CD14-positive monocyte (primary cell): ENCODE data around the gene METTL22. TPM values are rescaled to one million over a fixed set of nuclear protein-coding genes. Genes with fewer than 3 reads are reported as not detected.

Source experiments
- DNase-seq, 3 donors: peaks; one replicate each; pipeline ENCODE4 v3.0.0-alpha.2; 2011 to 2022
- H2AFZ ChIP-seq: 2 replicates; pipeline ENCODE4 v1.6.0; 2012; ENCODE audit warnings: mild to moderate bottlenecking, low read depth, low read length, inconsistent platforms; ENCODE audit not compliant: insufficient read depth, poor library complexity, severe bottlenecking
- H3K27ac ChIP-seq, 2 donors: 1 replicate in 1 of 2; 2 replicates in 1 of 2; pipeline ENCODE4 v1.5.1; 2012 to 2013; ENCODE audit warnings: low read length in 2 of 2, control low read depth in 1 of 2, inconsistent platforms in 1 of 2, low read depth in 1 of 2, mild to moderate bottlenecking in 1 of 2
- H3K27me3 ChIP-seq, 2 donors: one replicate each; pipeline versions ENCODE4 v1.6.0 to v1.6.1; 2011 to 2013; ENCODE audit warnings: low read length in 2 of 2; ENCODE audit not compliant: control insufficient read depth in 2 of 2, insufficient read depth in 2 of 2
- H3K36me3 ChIP-seq, 2 donors: replicated peaks in 1 of 2; 1 replicate in 1 of 2; 2 replicates in 1 of 2; pipeline versions ENCODE4 v1.5.1 to v1.6.1; 2012 to 2013; ENCODE audit warnings: low read length in 2 of 2, control low read depth in 1 of 2, inconsistent platforms in 1 of 2, mild to moderate bottlenecking in 1 of 2; ENCODE audit not compliant: insufficient read depth in 2 of 2, control insufficient read depth in 1 of 2
- H3K4me1 ChIP-seq, 2 donors: 1 replicate in 1 of 2; 2 replicates in 1 of 2; pipeline versions ENCODE4 v1.5.1 to v1.6.1; 2012 to 2013; ENCODE audit warnings: low read length in 2 of 2, control low read depth in 1 of 2, inconsistent platforms in 1 of 2, mild to moderate bottlenecking in 1 of 2, moderate library complexity in 1 of 2; ENCODE audit not compliant: insufficient read depth in 2 of 2, control insufficient read depth in 1 of 2
- H3K4me2 ChIP-seq: replicated peaks from 2 replicates; pipeline ENCODE3; 2012; ENCODE audit warnings: low read length, moderate library complexity, mild to moderate bottlenecking; ENCODE audit not compliant: poor library complexity, severe bottlenecking; ENCODE audit errors: extremely low read depth
- H3K4me3 ChIP-seq, 3 experiments: fragments of 200-600 bp in 1 of 3; sonication (generic) in 1 of 3; replicated peaks in 1 of 3; 1 replicate in 2 of 3; 2 replicates in 1 of 3; pipeline ENCODE4 v1.5.1; 2011 to 2013; ENCODE audit warnings: low read length in 3 of 3, mild to moderate bottlenecking in 3 of 3, control low read depth in 2 of 3, low read depth in 2 of 3, inconsistent platforms in 1 of 3, moderate library complexity in 1 of 3
- H3K79me2 ChIP-seq: 2 replicates; pipeline ENCODE4 v1.6.0; 2012; ENCODE audit warnings: mild to moderate bottlenecking, control low read depth, inconsistent platforms, low read length, moderate library complexity; ENCODE audit not compliant: insufficient read depth
- H3K9ac ChIP-seq: 2 replicates; pipeline ENCODE4 v1.6.0; 2017; ENCODE audit warnings: low read length, mild to moderate bottlenecking; ENCODE audit not compliant: insufficient read depth, poor library complexity, severe bottlenecking
- H3K9me3 ChIP-seq, 2 donors: replicated peaks in 1 of 2; 1 replicate in 1 of 2; 2 replicates in 1 of 2; pipeline versions ENCODE4 v1.5.1 to v1.6.1; 2012 to 2013; ENCODE audit warnings: low read length in 2 of 2, control low read depth in 1 of 2; ENCODE audit not compliant: control insufficient read depth in 1 of 2, insufficient read depth in 1 of 2
- H4K20me1 ChIP-seq: 2 replicates; pipeline ENCODE4 v1.6.0; 2012; ENCODE audit warnings: mild to moderate bottlenecking, low read length, control low read depth, moderate library complexity; ENCODE audit not compliant: insufficient read depth
- H3K27ac Mint-ChIP-seq, 7 donors: one replicate each; pipeline ENCODE4 v1.8.0; 2020; ENCODE audit warnings: mild to moderate bottlenecking in 7 of 7, mixed read lengths in 7 of 7, moderate library complexity in 6 of 7, inconsistent platforms in 2 of 7
- H3K27me3 Mint-ChIP-seq, 3 donors: one replicate each; pipeline ENCODE4 v1.8.0; 2021 to 2022; ENCODE audit warnings: low read depth in 3 of 3, mild to moderate bottlenecking in 3 of 3, mixed read lengths in 3 of 3, moderate library complexity in 3 of 3, inconsistent platforms in 1 of 3
- H3K36me3 Mint-ChIP-seq, 2 donors: one replicate each; pipeline ENCODE4 v1.8.0; 2020; ENCODE audit warnings: mixed read lengths in 2 of 2, inconsistent platforms in 1 of 2, mild to moderate bottlenecking in 1 of 2
- H3K4me1 Mint-ChIP-seq: one replicate; pipeline ENCODE4 v1.8.0; 2020; ENCODE audit warnings: mild to moderate bottlenecking, mixed read lengths
- H3K4me3 Mint-ChIP-seq, 2 donors: one replicate each; pipeline ENCODE4 v1.8.0; 2020; ENCODE audit warnings: mild to moderate bottlenecking in 2 of 2, mixed read lengths in 2 of 2, moderate library complexity in 1 of 2
- H3K9me3 Mint-ChIP-seq, 7 donors: one replicate each; pipeline ENCODE4 v1.8.0; 2020 to 2022; ENCODE audit warnings: mixed read lengths in 7 of 7, mild to moderate bottlenecking in 6 of 7, moderate library complexity in 6 of 7, inconsistent platforms in 2 of 7
- CTCF ChIP-seq: fragments of 200-600 bp; IDR thresholded peaks from one replicate; pipeline ENCODE4 v1.8.0; 2022; ENCODE audit warnings: antibody characterized with exemption, mild to moderate bottlenecking
- WGBS: methylation state at CpG from one replicate; pipeline ENCODE4 v1.1.5; 2013; ENCODE audit warnings: missing lambda C conversion rate; ENCODE audit not compliant: insufficient coverage; 5-methylcytosine and 5-hydroxymethylcytosine counted together
- intact Hi-C, 2 donors: fragments of 100-400 bp; cut with micrococcal nuclease; formaldehyde crosslinking; loops; one replicate each; pipeline versions ENCODE4 v1.15.0 to v1.15.1; 2023
- polyA plus RNA-seq, 3 donors: library from polyadenylated mRNA; depleted of rRNA in 1 of 3; unstranded in 2 of 3; stranded (reverse) in 1 of 3; fragments of 300-500 nt in 2 of 3; fragments of >200 nt in 1 of 3; fragmentation: Illumina TruSeq in 2 of 3; gene quantifications; 1 replicate in 2 of 3; 2 replicates in 1 of 3; pipeline ENCODE4 v1.2.3, GENCODE V29; 2012 to 2021

Gene METTL22
- polyA plus RNA-seq, 3 donors, result 36.0 to 44.0 (median 38.9) TPM

- Histone ChIP-seq H3K27me3 (no peaks in the 10 kb centered on the region), H3K36me3 (peaks cover 53 to 78% of the 10 kb centered on the region in 2 donors), H3K9ac (no peak overlapping the region), H3K9me3 (no peaks in the 10 kb centered on the region), H3K79me2 (peaks cover 58% of the 10 kb centered on the region), H3K4me1 (peaks cover 20 to 26% of the 10 kb centered on the region in 2 donors), H3K4me3 (no peak overlapping the region), H4K20me1 (no peaks in the 10 kb centered on the region), H2AFZ (no peak overlapping the region), H3K4me2 (no peak overlapping the region), H3K27ac (peak overlapping the region in 1 of 2 donors; percentile 98)
- intact Hi-C loops, result no loop called here
- Mint-ChIP-seq H3K9me3 (peaks cover 0 to 3% (median 0%) of the 10 kb centered on the region in 7 donors), H3K4me1 (peaks cover 34% of the 10 kb centered on the region), H3K27me3 (no peaks in the 10 kb centered on the region), H3K36me3 (peaks cover 69 to 78% of the 10 kb centered on the region in 2 donors), H3K4me3 (no peak overlapping the region), H3K27ac (peak overlapping the region in 4 of 7 donors; percentile 38 to 90 (median 68))
- 100% methylated on average over 2 of the region's 4 CpGs for WGBS
- no peak for TF ChIP-seq CTCF
- no peak for DNase-seq
These were observed 6.0 kb downstream of the METTL22 start for GRCh38 chr16:8627456-8627855.

DNA sequence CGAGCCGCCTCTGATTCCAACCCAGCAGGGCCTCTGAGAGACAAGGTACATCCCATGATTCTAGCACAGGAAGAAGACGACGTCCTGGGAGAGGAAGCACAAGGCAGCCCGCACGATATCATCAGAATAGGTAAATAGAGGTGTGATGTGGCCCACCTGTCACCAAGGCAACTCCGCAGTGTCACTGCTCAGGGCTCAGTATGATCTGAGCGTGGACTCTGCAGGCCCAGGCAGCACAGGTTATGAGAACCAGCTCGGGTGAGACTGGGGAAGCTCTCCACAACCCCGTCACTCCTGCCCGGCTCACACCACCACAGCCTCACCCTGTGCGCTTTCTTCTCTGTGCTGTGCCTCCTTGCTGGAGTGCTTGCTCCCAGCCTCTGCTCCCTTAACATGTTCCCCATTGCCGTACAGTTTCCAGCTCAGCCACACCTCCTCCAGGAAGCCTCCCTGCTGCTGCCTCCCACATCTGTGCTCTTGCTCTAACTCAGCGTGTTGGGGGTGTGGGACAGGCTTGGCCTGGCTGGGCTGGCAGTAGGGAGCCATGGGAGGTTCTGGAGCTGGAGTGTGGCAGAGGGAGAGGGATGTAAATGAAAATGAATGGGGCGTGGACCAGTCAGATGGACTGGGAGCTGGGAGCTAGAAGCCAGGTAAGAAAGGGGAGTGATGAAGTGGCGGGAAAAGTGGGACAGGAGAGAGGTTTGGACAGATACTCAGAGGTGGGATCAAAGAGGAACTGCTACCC lies 7.7 kb downstream of the METTL22 start:
- Mint-ChIP-seq H3K4me3 (no peak overlapping the region), H3K27ac (peak overlapping the region; percentile 89 to 100 (median 100))
- intact Hi-C loops, result no loop called here

More for the DNA sequence above, 7.7 kb downstream of the METTL22 start:
- Histone ChIP-seq H3K9ac (no peak overlapping the region), H3K36me3 (peaks cover 53 to 73% of the 10 kb centered on the region in 2 donors), H3K4me3 (no peak overlapping the region), H3K79me2 (peaks cover 49% of the 10 kb centered on the region), H3K27me3 (no peaks in the 10 kb centered on the region), H3K4me2 (no peak overlapping the region), H3K4me1 (peaks cover 28 to 34% of the 10 kb centered on the region in 2 donors), H3K9me3 (no peaks in the 10 kb centered on the region), H2AFZ (no peak overlapping the region), H4K20me1 (no peaks in the 10 kb centered on the region), H3K27ac (peak overlapping the region in 1 of 2 donors; percentile 98)
- DNase-seq, result no peak
- TF ChIP-seq CTCF, result no peak
- H3K36me3 Mint-ChIP-seq, result peaks cover 69 to 82% of the 10 kb centered on the region in 2 donors
- no peaks in the 10 kb centered on the region for H3K27me3 Mint-ChIP-seq
- H3K4me1 Mint-ChIP-seq, result peaks cover 40% of the 10 kb centered on the region
- over 99% methylated on average over 14 of the region's 16 CpGs for WGBS
- peaks cover 0 to 5% (median 0%) of the 10 kb centered on the region in 7 donors for H3K9me3 Mint-ChIP-seq
